PC-9 (cell line): ENCODE data around the gene MATCAP1. TPM values are rescaled to one million over a fixed set of nuclear protein-coding genes. Genes with fewer than 3 reads are reported as not detected.

Experiments used
- BruUV-seq: library from RNA; stranded (reverse); fragments of 400-500 nt; replicated peaks from 2 replicates; lab custom pipeline; 2021; lab: Mats Ljungman, UMichigan
- CTCF ChIA-PET: fragments of 300-600 bp; sonication (Branson Sonifier 250); formaldehyde crosslinking; loops from one replicate; lab custom pipeline; 2022; ENCODE audit warnings: antibody characterized with exemption; lab: Charles Lee
- POLR2A ChIA-PET: fragments of 300-600 bp; sonication (Branson Sonifier 250); formaldehyde crosslinking; loops from one replicate; lab custom pipeline; 2022; ENCODE audit warnings: antibody characterized with exemption; ENCODE audit not compliant: unreplicated experiment; lab: Charles Lee
- DNase-seq, 2 experiments: peaks; one replicate each; pipeline versions ENCODE4 v3.0.0 to v3.0.0-alpha.2; 2015 to 2022; ENCODE audit warnings: mixed read lengths in 1 of 2
- H2AFZ ChIP-seq: fragments of 200-600 bp; sonication (generic); 2 replicates; pipeline ENCODE4 v1.8.1; 2017; ENCODE audit warnings: antibody characterized with exemption
- H3F3A ChIP-seq: fragments of 200-600 bp; sonication (generic); 2 replicates; pipeline ENCODE4 v1.8.1; 2017; ENCODE audit warnings: antibody characterized with exemption, mild to moderate bottlenecking, low read depth; ENCODE audit not compliant: insufficient read depth
- H3K27ac ChIP-seq: fragments of 200-600 bp; sonication (generic); 2 replicates; pipeline ENCODE4 v1.6.1; 2016; ENCODE audit warnings: mixed run types
- H3K27me3 ChIP-seq: fragments of 200-600 bp; sonication (generic); 2 replicates; pipeline ENCODE4 v1.6.1; 2016; ENCODE audit warnings: low read depth, mixed run types; ENCODE audit not compliant: insufficient read depth
- H3K36me3 ChIP-seq: fragments of 200-600 bp; sonication (generic); 2 replicates; pipeline ENCODE4 v1.6.1; 2016; ENCODE audit warnings: low read depth, mixed run types
- H3K4me1 ChIP-seq: fragments of 200-600 bp; sonication (generic); replicated peaks from 2 replicates; pipeline ENCODE4 v1.6.1; 2016; ENCODE audit warnings: mixed run types; ENCODE audit not compliant: insufficient read depth
- H3K4me2 ChIP-seq: fragments of 200-600 bp; sonication (generic); 2 replicates; pipeline ENCODE4 v1.6.1; 2017; ENCODE audit warnings: mixed run types
- H3K4me3 ChIP-seq: fragments of 200-600 bp; sonication (generic); 2 replicates; pipeline ENCODE4 v1.6.1; 2016; ENCODE audit warnings: mixed run types
- H3K79me2 ChIP-seq: fragments of 200-600 bp; sonication (generic); 2 replicates; pipeline ENCODE4 v1.6.1; 2017; ENCODE audit warnings: low read depth, mixed run types
- H3K9me2 ChIP-seq: fragments of 200-600 bp; sonication (generic); 2 replicates; pipeline ENCODE4 v1.8.1; 2017; ENCODE audit warnings: mild to moderate bottlenecking; ENCODE audit not compliant: insufficient read depth
- H3K9me3 ChIP-seq: fragments of 200-600 bp; sonication (generic); 2 replicates; pipeline ENCODE4 v1.8.1; 2016; ENCODE audit warnings: low read depth; ENCODE audit not compliant: insufficient read depth
- H4K20me1 ChIP-seq: fragments of 200-600 bp; sonication (generic); 2 replicates; pipeline ENCODE4 v1.8.1; 2017; ENCODE audit not compliant: insufficient read depth
- EZH2 ChIP-seq: fragments of 200-600 bp; sonication (generic); IDR thresholded peaks from 2 replicates; pipeline ENCODE4 v1.8.0; 2017; ENCODE audit warnings: antibody characterized with exemption, low read depth
- intact Hi-C: fragments of 100-400 bp; cut with micrococcal nuclease; formaldehyde crosslinking; loops from one replicate; pipeline ENCODE4 v1.10.0; 2022; ENCODE audit not compliant: unreplicated experiment
- total RNA-seq: library from RNA; stranded (reverse); gene quantifications from 2 replicates; pipeline ENCODE4 v1.2.3, GENCODE V29; 2021
- TF ChIP-seq, protein P1 (sequence below): fragments of 200-600 bp; sonication (generic); conservative IDR thresholded peaks from 2 replicates; pipeline ENCODE4 v1.6.1; 2017; ENCODE audit warnings: mixed run types, antibody characterized with exemption, mild to moderate bottlenecking, moderate library complexity

MATCAP1 gene
- total RNA-seq, 1 experiment from 2014 or later: 24.6 TPM

DNA sequence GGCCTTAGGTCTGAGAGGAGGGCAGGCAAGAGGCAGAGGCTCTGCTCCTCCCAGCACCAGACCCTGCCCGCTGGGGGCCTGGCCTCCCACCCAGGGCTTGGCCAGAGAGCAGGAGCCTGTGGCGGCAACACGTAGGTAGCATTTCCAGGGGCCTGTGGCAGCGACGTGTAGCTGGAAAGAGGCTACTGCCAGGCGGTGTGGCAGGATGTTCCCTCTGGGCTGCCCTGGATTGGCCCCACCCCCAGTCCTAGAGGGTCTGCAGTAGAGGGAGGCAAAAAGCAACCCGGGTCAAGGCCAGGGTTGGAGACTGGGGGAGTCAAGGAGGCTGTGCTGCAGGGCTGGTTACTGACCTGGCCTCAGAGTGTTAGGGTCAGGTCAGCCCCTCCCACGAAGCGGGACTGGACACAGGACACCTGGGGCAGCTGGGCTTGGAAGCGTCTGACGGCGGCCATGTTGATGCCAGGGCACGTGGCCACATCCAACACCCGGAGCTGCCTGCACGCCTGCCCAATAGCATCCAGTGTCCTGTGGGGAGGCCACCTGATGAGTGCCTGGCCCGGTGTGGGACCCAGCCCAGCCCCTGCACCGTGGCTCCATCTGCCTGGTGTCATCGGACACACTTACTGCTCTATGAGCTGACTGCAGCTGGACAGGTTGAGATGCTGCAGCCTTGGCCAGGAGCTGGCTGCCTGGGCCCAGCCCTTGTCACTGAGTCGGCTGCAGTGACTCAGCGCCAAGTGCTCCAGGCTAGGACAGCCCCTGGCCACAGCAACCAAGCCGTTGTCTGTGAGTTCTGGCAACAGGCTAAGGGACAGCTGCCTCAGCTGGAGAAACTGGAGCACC, 23.7 kb upstream of the MATCAP1 start:
- BruUV-seq: no TSS peak
- H3F3A ChIP-seq: peaks cover 57% of the 10 kb centered on the region
- intact Hi-C loops: loop anchor here (2.0 kb wide), 1 partner anchor 39 kb away; the partner anchor contains the start of gene FHOD1
- H3K9me2 ChIP-seq: no peaks in the 10 kb centered on the region
- H2AFZ ChIP-seq: no peak overlapping the region
- H3K27me3 ChIP-seq: no peaks in the 10 kb centered on the region
- DNase-seq: peak; percentile 77 to 86
- CTCF ChIA-PET: interaction anchor here (0.6 to 0.7 kb wide), 3 partner anchors 220 to 499 kb away, joined by 6 to 10 read pairs (median 9); partner anchors contain the start of gene HSD11B2
- peak overlapping the region; percentile 64 for H3K27ac ChIP-seq
- no peaks in the 10 kb centered on the region for H3K79me2 ChIP-seq
- TF ChIP-seq, protein P1, sequence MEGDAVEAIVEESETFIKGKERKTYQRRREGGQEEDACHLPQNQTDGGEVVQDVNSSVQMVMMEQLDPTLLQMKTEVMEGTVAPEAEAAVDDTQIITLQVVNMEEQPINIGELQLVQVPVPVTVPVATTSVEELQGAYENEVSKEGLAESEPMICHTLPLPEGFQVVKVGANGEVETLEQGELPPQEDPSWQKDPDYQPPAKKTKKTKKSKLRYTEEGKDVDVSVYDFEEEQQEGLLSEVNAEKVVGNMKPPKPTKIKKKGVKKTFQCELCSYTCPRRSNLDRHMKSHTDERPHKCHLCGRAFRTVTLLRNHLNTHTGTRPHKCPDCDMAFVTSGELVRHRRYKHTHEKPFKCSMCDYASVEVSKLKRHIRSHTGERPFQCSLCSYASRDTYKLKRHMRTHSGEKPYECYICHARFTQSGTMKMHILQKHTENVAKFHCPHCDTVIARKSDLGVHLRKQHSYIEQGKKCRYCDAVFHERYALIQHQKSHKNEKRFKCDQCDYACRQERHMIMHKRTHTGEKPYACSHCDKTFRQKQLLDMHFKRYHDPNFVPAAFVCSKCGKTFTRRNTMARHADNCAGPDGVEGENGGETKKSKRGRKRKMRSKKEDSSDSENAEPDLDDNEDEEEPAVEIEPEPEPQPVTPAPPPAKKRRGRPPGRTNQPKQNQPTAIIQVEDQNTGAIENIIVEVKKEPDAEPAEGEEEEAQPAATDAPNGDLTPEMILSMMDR: no peak
- TF ChIP-seq EZH2: no peak
- H3K4me3 ChIP-seq: no peak overlapping the region; the same call in 1 of the 2 replicates
- H4K20me1 ChIP-seq: no peaks in the 10 kb centered on the region
- H3K9me3 ChIP-seq: no peaks in the 10 kb centered on the region
- H3K4me1 ChIP-seq: peaks cover 47% of the 10 kb centered on the region
- POLR2A ChIA-PET: interaction anchor here (0.5 to 1.5 kb wide), 8 partner anchors 19 to 691 kb away, joined by 3 to 24 read pairs (median 5); partner anchors contain the start of genes CES3, FHOD1 and TMEM208
- 0 out of 2 replicates have a peak, but pooled peaks cover 3% of the 10 kb centered on the region for H3K36me3 ChIP-seq
- peak overlapping the region; percentile 65 for H3K4me2 ChIP-seq

DNA sequence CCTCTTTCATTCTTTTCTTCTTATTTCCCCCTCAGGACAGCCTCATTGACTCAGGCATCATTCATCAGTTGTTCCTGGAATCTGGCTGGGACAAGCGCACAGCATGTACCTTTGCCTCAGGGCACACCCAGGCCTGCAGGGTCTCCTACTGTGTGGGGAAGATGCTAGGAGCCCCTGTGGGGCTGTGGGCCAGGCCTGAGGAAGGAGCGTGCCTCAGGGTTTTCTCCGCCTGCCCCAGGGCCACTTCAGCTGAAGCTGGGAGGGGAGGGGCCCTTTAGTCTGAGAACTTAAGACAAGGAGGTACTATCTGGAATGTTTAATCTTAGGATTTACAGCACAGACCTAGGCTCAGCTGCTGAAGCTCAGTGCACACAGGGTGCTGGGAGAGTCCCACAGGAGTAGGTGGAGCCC, 23.1 kb upstream of the MATCAP1 start:
- ChIA-PET CTCF (interaction anchor here (0.6 kb wide), 2 partner anchors 224 to 499 kb away, joined by 9 to 10 read pairs; partner anchors contain the start of gene HSD11B2), POLR2A (interaction anchor here (0.6 to 1.5 kb wide), 2 partner anchors 20 to 692 kb away, joined by 3 to 11 read pairs; partner anchors contain the start of gene TMEM208)
- BruUV-seq: no TSS peak
- Histone ChIP-seq H3K36me3 (0 out of 2 replicates have a peak, but pooled peaks cover 3% of the 10 kb centered on the region), H3K27me3 (no peaks in the 10 kb centered on the region), H3K27ac (peak overlapping the region; percentile 64), H3K79me2 (0 out of 2 replicates have a peak, but pooled peaks cover under 1% of the 10 kb centered on the region), H4K20me1 (no peaks in the 10 kb centered on the region), H3K9me3 (no peaks in the 10 kb centered on the region), H3F3A (peaks cover 51% of the 10 kb centered on the region), H3K9me2 (no peaks in the 10 kb centered on the region), H3K4me2 (peak overlapping the region; percentile 65), H3K4me3 (no peak overlapping the region), H2AFZ (no peak overlapping the region), H3K4me1 (peaks cover 40% of the 10 kb centered on the region)
- intact Hi-C loops: loop anchor here (2.0 kb wide), 1 partner anchor 40 kb away; the partner anchor contains the start of gene FHOD1
- peak; percentile 59 to 66 for DNase-seq
- TF ChIP-seq, protein P1: no peak
- no peak for TF ChIP-seq EZH2

DNA sequence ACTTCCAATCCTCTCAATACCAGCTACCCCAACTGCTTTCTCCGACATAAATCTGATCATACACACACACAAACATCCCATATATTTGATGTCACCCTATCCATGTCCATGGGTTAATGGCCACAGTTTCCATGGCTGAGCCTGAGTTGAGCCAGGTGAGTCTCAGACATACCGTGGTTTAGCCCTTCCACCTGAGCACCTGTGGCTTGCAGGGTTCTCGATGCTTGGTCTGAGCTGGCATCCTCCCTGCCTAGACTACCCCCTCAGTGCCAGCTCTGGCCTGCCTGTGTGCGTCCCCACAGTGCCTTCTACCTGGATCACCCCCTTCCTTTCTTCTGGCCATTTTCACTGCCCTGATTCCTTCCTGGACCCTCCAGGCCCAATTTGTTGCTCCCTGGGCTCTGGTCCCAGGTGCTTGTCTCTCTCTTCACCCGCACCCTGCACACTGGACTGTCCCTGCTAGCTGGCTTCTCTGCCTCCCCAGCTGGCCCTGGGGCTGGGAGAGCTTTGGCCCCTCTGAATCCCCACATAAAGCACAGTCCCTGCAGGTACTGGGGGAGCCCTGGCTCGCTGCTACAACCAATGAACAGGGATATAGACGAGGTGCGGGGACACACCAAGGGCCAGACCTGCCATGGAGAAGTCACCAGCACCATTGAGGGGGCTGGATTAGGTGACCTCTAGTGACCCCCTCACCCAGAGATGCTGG, 22.5 kb upstream of the MATCAP1 start:
- no peaks in the 10 kb centered on the region for H3K27me3 ChIP-seq
- BruUV-seq: no TSS peak
- peaks cover 45% of the 10 kb centered on the region for H3F3A ChIP-seq
- no peak overlapping the region for H2AFZ ChIP-seq
- H3K27ac ChIP-seq: peak overlapping the region; percentile 64
- H3K9me2 ChIP-seq: no peaks in the 10 kb centered on the region
- 0 out of 2 replicates have a peak, but pooled peaks cover 3% of the 10 kb centered on the region for H3K36me3 ChIP-seq
- ChIA-PET CTCF (no interaction called here), POLR2A (interaction anchor here (0.6 to 0.7 kb wide), 2 partner anchors 35 to 692 kb away, joined by 3 to 4 read pairs; no protein-coding TSS in a partner anchor)
- TF ChIP-seq, protein P1: no peak
- no peak for TF ChIP-seq EZH2
- H3K4me1 ChIP-seq: peaks cover 39% of the 10 kb centered on the region
- DNase-seq: no peak
- H3K9me3 ChIP-seq: no peaks in the 10 kb centered on the region
- H3K4me3 ChIP-seq: no peak overlapping the region
- H3K4me2 ChIP-seq: peak overlapping the region; percentile 65
- peaks cover 6% of the 10 kb centered on the region; the same call in 1 of the 2 replicates for H3K79me2 ChIP-seq
- intact Hi-C loops: loop anchor here (2.0 kb wide), 1 partner anchor 41 kb away; the partner anchor contains the start of gene FHOD1
- H4K20me1 ChIP-seq: peaks cover 2% of the 10 kb centered on the region; the same call in 1 of the 2 replicates
